Thyroid gland (tissue), 4 donors: Measurements from ENCODE around the gene SERPINA12.

Experiments used
- POLR2A ChIP-seq, 2 donors: fragments of 450-650 bp; IDR thresholded peaks; one replicate each; pipeline ENCODE4 v1.6.1; 2017; ENCODE audit warnings: antibody characterized with exemption in 2 of 2, mild to moderate bottlenecking in 2 of 2, moderate library complexity in 1 of 2
- TF ChIP-seq, protein P1 (sequence below), 6 experiments: fragments of 200-600 bp in 3 of 6; fragments of 450-650 bp in 3 of 6; sonication (generic) in 3 of 6; IDR thresholded peaks; one replicate each; pipeline ENCODE4 v1.5.1; 2016 to 2019; ENCODE audit warnings: antibody characterized with exemption in 6 of 6, mild to moderate bottlenecking in 2 of 6, inconsistent platforms in 1 of 6, moderate library complexity in 1 of 6

DNA sequence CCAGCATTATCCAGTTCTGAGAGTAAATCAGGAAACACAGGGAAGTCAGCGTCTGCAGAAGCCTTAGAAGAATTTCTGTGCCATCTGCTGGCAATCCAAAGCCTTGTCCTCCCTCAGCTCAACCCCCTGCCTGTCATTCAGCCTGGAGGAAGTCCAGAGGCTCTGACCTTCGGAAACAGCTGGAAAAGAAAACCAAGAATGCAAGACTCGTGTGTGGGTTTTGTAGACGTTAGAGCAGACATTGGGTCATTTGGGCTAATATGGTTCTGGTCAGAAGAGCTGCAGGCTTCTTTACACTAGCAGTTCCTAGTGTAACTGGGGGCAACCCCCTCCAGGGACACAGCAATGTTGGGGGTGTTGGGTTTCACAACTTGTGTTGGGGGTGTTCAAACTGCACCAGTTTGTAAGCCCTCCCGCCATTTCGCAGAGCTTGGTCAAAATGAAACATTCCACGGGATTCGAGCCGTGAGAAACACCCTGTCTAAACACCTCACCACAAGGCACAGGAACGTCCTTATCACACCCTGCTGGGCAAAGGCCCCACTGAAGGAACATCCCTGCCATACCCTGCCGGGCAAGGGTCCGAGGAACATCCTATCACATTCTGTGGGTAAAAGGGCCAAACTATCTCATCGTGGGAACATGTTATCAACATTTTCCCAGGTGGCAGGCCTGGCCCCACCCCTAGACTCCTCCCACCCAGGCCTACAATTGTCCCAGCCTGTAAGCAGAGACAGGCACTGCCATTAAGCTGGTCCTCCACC lies 30.9 kb upstream of the SERPINA12 start:
- TF ChIP-seq, protein P1, sequence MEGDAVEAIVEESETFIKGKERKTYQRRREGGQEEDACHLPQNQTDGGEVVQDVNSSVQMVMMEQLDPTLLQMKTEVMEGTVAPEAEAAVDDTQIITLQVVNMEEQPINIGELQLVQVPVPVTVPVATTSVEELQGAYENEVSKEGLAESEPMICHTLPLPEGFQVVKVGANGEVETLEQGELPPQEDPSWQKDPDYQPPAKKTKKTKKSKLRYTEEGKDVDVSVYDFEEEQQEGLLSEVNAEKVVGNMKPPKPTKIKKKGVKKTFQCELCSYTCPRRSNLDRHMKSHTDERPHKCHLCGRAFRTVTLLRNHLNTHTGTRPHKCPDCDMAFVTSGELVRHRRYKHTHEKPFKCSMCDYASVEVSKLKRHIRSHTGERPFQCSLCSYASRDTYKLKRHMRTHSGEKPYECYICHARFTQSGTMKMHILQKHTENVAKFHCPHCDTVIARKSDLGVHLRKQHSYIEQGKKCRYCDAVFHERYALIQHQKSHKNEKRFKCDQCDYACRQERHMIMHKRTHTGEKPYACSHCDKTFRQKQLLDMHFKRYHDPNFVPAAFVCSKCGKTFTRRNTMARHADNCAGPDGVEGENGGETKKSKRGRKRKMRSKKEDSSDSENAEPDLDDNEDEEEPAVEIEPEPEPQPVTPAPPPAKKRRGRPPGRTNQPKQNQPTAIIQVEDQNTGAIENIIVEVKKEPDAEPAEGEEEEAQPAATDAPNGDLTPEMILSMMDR (IDR thresholded peaks at IDR 0.05) = no peak
- no peak for TF ChIP-seq POLR2A (IDR thresholded peaks at IDR 0.05)
